Pulmonary artery endothelial cell (primary cell): ENCODE data around the gene ADAMTS17. TPM values are rescaled to one million over a fixed set of nuclear protein-coding genes. Genes with fewer than 3 reads are reported as not detected.
A peak's percentile ranks its signal among the peaks of the same experiment; 100 is the strongest.

ENCODE experiments used
- DNase-seq: peaks from one replicate; pipeline ENCODE4 v3.0.0-alpha.2; 2011; ENCODE audit warnings: low read depth, low spot score
- total RNA-seq: library from RNA; depleted of rRNA; stranded (reverse); fragments of >200 nt; gene quantifications from 2 replicates; pipeline ENCODE4 v1.2.3, GENCODE V29; 2014

The ADAMTS17 gene, protein sequence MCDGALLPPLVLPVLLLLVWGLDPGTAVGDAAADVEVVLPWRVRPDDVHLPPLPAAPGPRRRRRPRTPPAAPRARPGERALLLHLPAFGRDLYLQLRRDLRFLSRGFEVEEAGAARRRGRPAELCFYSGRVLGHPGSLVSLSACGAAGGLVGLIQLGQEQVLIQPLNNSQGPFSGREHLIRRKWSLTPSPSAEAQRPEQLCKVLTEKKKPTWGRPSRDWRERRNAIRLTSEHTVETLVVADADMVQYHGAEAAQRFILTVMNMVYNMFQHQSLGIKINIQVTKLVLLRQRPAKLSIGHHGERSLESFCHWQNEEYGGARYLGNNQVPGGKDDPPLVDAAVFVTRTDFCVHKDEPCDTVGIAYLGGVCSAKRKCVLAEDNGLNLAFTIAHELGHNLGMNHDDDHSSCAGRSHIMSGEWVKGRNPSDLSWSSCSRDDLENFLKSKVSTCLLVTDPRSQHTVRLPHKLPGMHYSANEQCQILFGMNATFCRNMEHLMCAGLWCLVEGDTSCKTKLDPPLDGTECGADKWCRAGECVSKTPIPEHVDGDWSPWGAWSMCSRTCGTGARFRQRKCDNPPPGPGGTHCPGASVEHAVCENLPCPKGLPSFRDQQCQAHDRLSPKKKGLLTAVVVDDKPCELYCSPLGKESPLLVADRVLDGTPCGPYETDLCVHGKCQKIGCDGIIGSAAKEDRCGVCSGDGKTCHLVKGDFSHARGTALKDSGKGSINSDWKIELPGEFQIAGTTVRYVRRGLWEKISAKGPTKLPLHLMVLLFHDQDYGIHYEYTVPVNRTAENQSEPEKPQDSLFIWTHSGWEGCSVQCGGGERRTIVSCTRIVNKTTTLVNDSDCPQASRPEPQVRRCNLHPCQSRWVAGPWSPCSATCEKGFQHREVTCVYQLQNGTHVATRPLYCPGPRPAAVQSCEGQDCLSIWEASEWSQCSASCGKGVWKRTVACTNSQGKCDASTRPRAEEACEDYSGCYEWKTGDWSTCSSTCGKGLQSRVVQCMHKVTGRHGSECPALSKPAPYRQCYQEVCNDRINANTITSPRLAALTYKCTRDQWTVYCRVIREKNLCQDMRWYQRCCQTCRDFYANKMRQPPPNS
- total RNA-seq: 0.13 and 0.14 TPM in 2 replicates

- peak; percentile 82 for DNase-seq
These were observed at the start of gene ADAMTS17 for GRCh38 chr15:100341750-100342560. ADAMTS17 (minus strand) TSS chr15:100341975; CDS start chr15:100341899, 76 bp downstream.

- DNase-seq: no peak
These were observed 43.7 kb upstream of the ADAMTS17 start for GRCh38 chr15:100385300-100386050.

GRCh38 chr15:100384108-100384410 is 42.3 kb upstream of the ADAMTS17 start:
- DNase-seq: no peak

DNA sequence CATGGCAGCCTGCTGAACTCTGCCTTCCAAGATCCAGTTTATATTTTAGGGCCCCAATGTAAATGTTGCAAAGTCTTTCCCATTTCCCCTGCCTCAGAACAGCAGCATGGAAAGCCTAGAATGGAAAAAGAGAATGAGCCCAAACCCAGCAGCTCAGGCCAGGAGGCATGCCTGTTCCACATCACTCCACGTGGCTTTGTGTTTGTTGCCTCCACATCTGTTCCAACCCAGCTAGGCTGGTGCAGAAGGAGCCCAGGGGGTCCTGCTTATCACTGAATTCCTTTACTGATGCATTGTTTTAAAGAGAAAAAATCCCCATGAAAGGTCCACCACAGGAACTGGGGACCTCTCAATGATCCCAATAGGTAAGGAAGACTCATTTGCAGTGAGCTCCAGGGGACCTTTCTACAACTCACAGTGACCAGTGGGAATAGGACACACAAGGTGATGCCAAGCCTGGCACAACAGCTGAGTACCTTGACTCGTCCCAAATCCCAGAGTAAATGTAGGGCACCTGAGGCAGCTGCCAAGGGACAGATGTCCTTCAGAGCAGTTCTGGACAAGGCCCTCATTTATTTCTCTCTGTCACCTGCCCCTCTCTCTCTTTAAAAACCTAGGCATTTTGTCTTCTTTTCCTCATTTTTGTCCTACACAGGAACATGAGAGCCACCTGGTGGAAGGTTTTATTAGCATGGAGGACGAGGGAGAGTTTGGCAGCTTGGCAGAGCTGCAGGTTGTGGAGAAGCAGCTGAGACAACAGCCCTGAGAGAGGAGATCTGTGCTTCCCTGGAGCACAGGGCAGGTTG is 41.7 kb upstream of the ADAMTS17 start:
- no peak for DNase-seq

DNA sequence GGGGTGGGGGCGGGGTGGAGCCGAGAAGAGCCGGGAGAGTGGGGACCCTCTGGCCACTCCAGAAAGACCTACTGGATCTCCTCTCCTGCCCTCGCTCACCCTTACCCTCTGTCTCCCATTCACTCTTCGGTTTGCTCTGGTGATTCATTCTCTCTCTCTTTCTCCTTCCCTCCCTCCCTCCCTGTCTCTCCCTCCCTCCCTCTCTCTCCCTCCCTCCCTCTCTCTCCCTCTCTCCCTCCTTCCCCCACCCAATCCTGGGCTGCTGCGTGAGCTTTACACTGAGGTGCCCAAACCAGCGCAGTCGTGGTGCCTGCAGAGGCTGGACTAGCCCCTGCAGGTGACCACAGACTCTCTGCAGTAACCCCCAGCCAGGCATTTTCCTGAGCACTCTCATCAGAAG is 32.2 kb upstream of the ADAMTS17 start:
- DNase-seq: no peak

GRCh38 chr15:100373120-100373896 is 31.5 kb upstream of the ADAMTS17 start:
- no peak for DNase-seq

DNA sequence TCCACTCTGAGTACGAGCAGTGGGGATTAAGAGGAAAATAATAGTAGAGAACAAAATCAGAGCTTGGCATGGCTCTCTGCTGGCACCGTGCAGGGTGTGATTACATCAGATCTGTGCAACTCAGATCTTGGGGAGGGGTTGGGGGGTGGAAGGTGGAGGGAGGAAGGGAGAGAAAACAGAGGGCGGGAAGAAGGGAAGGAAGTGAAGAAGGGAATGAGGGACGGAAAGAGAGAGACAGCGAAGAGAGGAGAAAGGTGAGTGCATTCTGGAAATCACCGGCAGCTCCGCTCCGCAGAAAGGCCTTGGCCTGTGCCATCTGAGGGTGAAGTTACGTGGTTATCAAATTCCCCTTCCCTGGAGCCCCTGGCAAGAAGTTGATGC is 31.0 kb upstream of the ADAMTS17 start:
- no peak for DNase-seq

- DNase-seq: no peak
These were observed 13.6 kb upstream of the ADAMTS17 start for GRCh38 chr15:100355342-100355741.

- DNase-seq: no peak
These were observed 11.7 kb upstream of the ADAMTS17 start for GRCh38 chr15:100353449-100353848.

DNA sequence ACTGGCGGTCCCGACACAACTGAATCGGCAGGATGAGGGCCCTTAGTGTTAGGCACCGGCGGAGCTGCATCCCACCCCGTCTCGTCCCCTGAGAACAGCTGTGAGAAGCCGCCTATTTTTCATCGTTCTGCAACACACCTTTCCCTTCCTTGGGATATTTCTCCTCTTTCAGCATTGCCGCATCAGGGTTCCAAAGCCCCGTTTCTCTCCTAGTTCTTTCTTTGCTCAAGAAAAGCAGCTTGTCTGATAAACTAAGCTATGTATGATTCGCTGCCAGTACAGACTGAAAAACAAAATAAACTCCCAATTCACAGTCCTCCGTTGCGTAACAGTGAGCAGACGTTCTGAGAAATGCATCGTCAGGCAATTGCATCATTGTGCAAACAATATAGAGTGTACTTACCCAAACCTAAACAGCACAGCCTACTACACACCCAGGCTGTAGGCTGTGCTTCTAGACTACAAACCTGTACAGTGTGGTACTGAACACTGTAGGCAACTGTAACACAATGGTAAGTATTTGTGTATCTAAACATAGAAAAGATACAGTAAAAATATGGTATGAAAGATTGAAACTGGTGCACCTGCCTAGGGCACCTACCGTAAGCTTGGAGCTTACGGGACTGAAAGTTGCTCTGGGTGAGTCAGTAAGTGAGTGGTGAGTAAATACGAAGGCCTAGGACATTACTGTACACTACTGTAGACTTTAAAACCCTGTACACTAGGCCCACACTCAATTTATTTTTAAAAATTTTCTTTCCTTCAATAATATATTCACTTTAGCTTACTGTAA is 8.9 kb upstream of the ADAMTS17 start:
- DNase-seq: no peak

GRCh38 chr15:100349696-100350433 is 8.1 kb upstream of the ADAMTS17 start:
- peak; percentile 55 for DNase-seq

DNA sequence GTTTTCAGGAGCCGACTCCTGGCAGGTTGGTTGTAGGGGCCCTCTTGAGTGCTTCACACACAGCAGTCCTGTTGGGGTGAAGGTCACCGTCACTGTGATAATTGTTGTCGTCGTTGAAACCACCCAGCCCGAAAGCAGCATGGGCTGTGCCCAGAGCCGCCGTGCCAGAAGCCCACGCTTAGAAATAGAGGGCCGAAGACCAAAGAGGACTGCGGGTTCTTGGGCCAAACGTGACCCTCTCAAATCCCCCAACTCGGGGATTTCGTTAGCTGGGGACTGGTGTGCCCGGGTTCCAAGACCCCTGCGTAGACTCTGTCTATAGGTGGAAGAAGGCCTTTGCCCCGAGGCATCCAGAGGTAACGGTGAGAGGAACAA is 7.5 kb upstream of the ADAMTS17 start:
- no peak for DNase-seq

GRCh38 chr15:100348578-100348977 is 6.8 kb upstream of the ADAMTS17 start:
- no peak for DNase-seq

- no peak for DNase-seq
These were observed 5.2 kb upstream of the ADAMTS17 start for GRCh38 chr15:100346866-100347512.

DNA sequence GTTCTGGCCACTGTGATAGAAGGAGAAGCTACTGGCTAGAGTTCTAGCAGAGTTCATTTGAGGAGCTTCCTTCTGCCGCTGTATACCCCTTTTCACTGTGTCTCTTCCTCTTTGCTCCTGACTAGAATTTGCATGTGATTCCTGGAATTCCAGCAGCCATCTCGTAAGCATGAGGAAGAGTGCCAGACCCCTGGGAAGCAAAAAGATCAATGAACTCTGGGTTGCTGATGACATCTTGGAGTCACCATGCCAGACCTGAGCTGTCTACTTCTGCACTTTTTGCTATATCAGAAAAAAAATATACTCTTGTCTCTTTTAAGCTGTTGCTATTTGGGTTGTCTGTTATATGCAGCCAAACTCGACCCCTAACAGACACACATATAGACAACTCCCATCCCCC is 3.7 kb upstream of the ADAMTS17 start:
- DNase-seq: no peak

GRCh38 chr15:100343251-100343650 is 1.5 kb upstream of the ADAMTS17 start:
- no peak for DNase-seq

GRCh38 chr15:100341239-100341749 is 481 bp downstream of the ADAMTS17 start:
- DNase-seq: no peak
